HEK293T (cell line): ENCODE results near the gene TSSK3.
A peak's percentile ranks its signal among the peaks of the same experiment; 100 is the strongest.

Experiments
- CTCF ChIA-PET: fragments of 350-600 bp; formaldehyde crosslinking; extraction: SDS; loops from one replicate; lab custom pipeline; 2021; ENCODE audit warnings: antibody characterized with exemption, inconsistent platforms; lab: Yijun Ruan, JAX
- POLR2A ChIA-PET: fragments of 350-600 bp; formaldehyde crosslinking; extraction: SDS; loops from one replicate; lab custom pipeline; 2020; ENCODE audit warnings: antibody characterized with exemption, inconsistent platforms; lab: Yijun Ruan, JAX
- DNase-seq: peaks from one replicate; pipeline ENCODE4 v3.0.0; 2012; ENCODE audit warnings: mixed read lengths; ENCODE audit errors: extremely low spot score
- ARNT ChIP-seq: fragments of 450-650 bp; IDR thresholded peaks from 2 replicates; pipeline ENCODE4 v1.6.1; 2017; ENCODE audit warnings: mild to moderate bottlenecking
- BHLHE40 ChIP-seq: fragments of 450-650 bp; IDR thresholded peaks from 2 replicates; pipeline ENCODE4 v1.6.1; 2016; ENCODE audit warnings: mild to moderate bottlenecking, moderate library complexity, borderline replicate concordance
- CTBP1 ChIP-seq: fragments of 450-650 bp; IDR thresholded peaks from 2 replicates; pipeline ENCODE4 v1.6.1; 2016; ENCODE audit warnings: borderline replicate concordance
- ELF4 ChIP-seq: fragments of 450-650 bp; IDR thresholded peaks from 2 replicates; pipeline ENCODE4 v1.6.1; 2017; ENCODE audit warnings: antibody characterized with exemption
- FOXA1 ChIP-seq: fragments of 450-650 bp; IDR thresholded peaks from 2 replicates; pipeline ENCODE4 v1.6.1; 2016; ENCODE audit warnings: mild to moderate bottlenecking
- FOXK2 ChIP-seq: fragments of 450-650 bp; IDR thresholded peaks from 2 replicates; pipeline ENCODE4 v1.6.1; 2016; ENCODE audit warnings: mild to moderate bottlenecking
- FOXM1 ChIP-seq: fragments of 450-650 bp; IDR thresholded peaks from 2 replicates; pipeline ENCODE4 v1.6.1; 2017; ENCODE audit warnings: mild to moderate bottlenecking, borderline replicate concordance
- HDGF ChIP-seq: fragments of 450-650 bp; IDR thresholded peaks from 2 replicates; pipeline ENCODE4 v1.6.1; 2017; ENCODE audit warnings: antibody characterized with exemption, borderline replicate concordance
- L3MBTL2 ChIP-seq: fragments of 450-650 bp; conservative IDR thresholded peaks from 2 replicates; pipeline ENCODE4 v1.6.1; 2016; ENCODE audit warnings: mild to moderate bottlenecking
- LEF1 ChIP-seq: fragments of 450-650 bp; IDR thresholded peaks from 2 replicates; pipeline ENCODE4 v1.6.1; 2017; ENCODE audit warnings: mild to moderate bottlenecking, borderline replicate concordance
- NFRKB ChIP-seq: fragments of 450-650 bp; IDR thresholded peaks from 2 replicates; pipeline ENCODE4 v1.6.1; 2016; ENCODE audit warnings: mild to moderate bottlenecking, moderate library complexity
- SP1 ChIP-seq: fragments of 450-650 bp; IDR thresholded peaks from 2 replicates; pipeline ENCODE4 v1.6.1; 2017
- SUZ12 ChIP-seq: fragments of 450-650 bp; IDR thresholded peaks from 2 replicates; pipeline ENCODE4 v1.6.1; 2016; ENCODE audit warnings: mild to moderate bottlenecking
- TARDBP ChIP-seq: fragments of 450-650 bp; IDR thresholded peaks from 2 replicates; pipeline ENCODE4 v1.6.1; 2016
- ZNF384 ChIP-seq: fragments of 450-650 bp; IDR thresholded peaks from 2 replicates; pipeline ENCODE4 v1.6.1; 2016
- TF ChIP-seq, protein P1 (sequence below): fragments of 450-650 bp; IDR thresholded peaks from 2 replicates; pipeline ENCODE4 v1.6.1; 2016

The TSSK3 gene

DNA sequence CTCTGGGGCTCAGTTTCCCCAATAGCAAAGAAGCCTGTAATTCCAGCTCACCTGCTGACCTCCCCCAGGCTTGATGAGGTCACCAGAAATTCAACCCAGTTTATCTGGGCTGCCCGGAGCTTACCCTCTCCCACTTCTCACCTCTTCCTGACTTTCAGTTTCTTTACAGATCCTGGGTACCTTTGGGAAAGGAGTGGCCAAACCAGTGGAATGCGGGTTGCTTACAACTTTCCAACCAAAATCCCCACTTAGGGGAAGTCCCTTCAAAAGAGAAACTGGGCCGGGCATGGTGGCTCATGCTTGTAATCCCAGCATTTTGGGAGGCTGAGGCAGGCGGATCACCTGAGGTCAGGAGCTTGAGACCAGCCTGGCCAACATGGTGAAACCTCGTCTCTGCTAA lies 20.4 kb upstream of the TSSK3 start:
- TF ChIP-seq FOXM1 (no peak), L3MBTL2 (no peak), ZNF384 (no peak), TARDBP (no peak), SP1 (no peak), HDGF (no peak)
- no peak for DNase-seq
- CTCF ChIA-PET = no interaction called here
- POLR2A ChIA-PET = interaction anchor here (1.3 kb wide), 1 partner anchor 9 kb away, joined by 5 read pairs; no protein-coding TSS in a partner anchor

DNA sequence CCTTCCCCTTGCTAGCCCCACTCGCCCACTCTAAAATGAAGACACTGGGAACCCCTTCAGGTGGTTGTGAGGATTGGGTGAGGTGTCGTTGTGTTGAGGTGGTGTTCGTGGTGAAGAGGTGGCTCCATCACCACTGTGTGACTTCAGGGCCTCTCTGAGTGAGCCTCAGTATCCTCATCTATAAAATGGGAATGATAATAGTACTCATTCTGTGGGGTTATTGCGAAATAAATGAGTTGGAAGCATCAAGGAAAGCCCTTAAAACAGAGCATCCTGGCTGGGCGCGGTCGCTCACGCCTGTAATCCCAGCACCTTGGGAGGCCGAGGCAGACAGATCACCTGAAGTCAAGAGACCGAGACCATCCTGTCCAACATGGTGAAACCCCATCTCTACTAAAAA lies 19.6 kb upstream of the TSSK3 start:
- TF ChIP-seq FOXM1 (no peak), L3MBTL2 (no peak), HDGF (no peak), TARDBP (no peak), ZNF384 (no peak), BHLHE40 (no peak)
- CTCF ChIA-PET = no interaction called here
- POLR2A ChIA-PET = no interaction called here
- no peak for DNase-seq

DNA sequence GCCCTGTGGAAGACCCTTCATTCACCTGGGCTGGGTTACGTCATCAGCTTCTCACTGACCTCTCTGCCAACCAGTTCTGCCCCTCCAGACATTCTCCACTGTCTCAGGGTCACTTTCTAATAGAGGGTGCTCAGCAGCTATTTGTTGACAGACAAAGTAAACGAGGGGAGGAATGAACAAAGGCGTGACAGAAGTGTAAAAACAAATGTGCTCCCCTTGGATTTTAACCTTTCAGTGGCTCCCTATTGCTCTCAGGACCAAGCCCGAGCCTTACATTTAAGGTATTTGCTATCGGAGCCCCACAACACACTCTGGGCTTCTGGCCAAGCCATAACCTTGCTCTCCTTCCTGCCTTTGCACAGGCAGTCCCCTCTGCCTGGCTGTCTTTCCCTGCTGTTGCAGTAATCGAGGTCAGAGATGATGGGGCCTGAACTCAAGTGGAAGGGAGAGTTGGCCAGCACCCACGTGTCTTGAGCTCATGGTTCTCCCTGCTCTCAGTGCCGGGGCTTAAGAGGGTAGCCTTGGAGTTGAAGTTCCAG lies 17.0 kb upstream of the TSSK3 start:
- POLR2A ChIA-PET = interaction anchor here (1.2 kb wide), 1 partner anchor 10 kb away, joined by 10 read pairs; the partner anchor contains the start of gene MARCKSL1
- CTCF ChIA-PET = no interaction called here
- no peak for DNase-seq
- TF ChIP-seq ZNF384 = no peak
- no peak for TF ChIP-seq LEF1
- no peak for TF ChIP-seq TARDBP
- TF ChIP-seq BHLHE40 = no peak
- no peak for TF ChIP-seq SP1
- TF ChIP-seq SUZ12 = no peak
- TF ChIP-seq ARNT = no peak
- TF ChIP-seq FOXM1 = no peak

DNA sequence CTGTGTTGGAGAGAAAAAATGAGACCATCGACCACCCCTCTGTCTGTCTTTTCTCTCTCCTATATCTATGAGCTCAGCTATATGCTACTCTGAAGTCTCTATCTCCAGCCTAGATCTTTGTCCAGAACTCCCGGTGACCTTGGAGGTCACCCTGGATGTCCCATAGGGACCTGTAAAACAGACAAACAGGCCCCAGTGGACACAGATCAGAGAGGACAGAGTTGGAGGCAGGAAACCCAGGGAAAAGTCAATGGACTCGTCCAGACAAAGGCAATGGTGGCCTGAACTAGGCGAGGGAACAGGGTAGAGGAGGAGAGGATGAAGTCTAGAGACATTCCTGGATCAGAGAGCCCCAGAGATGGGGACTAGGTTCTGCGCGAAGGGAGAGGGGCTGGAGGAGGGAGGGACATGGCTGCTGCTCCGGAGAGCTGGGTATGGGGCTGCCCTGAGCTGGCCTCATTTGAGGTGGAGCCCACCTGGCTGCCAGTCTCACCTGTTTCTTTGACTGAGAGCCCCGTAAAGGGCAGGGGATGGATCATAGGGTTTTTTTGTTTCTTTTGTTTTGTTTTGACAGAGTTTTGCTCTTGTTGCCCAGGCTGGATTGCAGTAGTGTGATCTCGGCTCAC lies 15.7 kb upstream of the TSSK3 start:
- POLR2A ChIA-PET = no interaction called here
- TF ChIP-seq ZNF384 (no peak), FOXA1 (no peak), TARDBP (no peak), ELF4 (no peak), L3MBTL2 (no peak), CTBP1 (no peak), LEF1 (no peak), HDGF (no peak), FOXK2 (no peak), SP1 (no peak), NFRKB (no peak), FOXM1 (no peak), BHLHE40 (no peak), SUZ12 (no peak)
- TF ChIP-seq, protein P1, sequence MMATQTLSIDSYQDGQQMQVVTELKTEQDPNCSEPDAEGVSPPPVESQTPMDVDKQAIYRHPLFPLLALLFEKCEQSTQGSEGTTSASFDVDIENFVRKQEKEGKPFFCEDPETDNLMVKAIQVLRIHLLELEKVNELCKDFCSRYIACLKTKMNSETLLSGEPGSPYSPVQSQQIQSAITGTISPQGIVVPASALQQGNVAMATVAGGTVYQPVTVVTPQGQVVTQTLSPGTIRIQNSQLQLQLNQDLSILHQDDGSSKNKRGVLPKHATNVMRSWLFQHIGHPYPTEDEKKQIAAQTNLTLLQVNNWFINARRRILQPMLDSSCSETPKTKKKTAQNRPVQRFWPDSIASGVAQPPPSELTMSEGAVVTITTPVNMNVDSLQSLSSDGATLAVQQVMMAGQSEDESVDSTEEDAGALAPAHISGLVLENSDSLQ = no peak
- DNase-seq = no peak
- CTCF ChIA-PET = no interaction called here

DNA sequence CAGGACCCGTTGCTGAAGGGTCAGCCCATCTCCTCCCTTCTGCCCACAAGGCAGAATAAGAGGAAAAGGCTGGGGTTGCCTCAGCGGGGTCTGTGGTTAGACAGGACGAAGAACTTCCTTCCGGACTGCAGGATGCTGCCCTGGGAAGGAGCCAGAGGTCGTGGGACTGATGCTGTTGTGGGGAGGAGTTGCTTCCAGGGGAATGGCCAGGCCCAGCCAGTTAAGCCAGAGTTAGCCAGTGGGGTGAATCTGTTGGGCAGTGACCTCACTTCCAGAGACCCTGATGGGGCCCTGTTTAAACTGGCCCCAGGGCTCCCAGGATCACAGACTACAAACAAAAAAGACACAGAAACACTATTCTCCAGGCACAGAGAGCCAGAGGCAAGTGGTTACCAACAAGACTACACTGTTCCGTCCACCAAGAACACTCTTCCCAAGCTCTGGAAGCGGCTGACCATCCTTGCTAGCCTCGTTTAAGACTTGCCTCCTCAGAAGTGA lies 13.1 kb upstream of the TSSK3 start:
- ChIA-PET POLR2A (interaction anchor here (0.6 kb wide), 1 partner anchor 12 kb away, joined by 3 read pairs; no protein-coding TSS in a partner anchor), CTCF (no interaction called here)
- TF ChIP-seq LEF1 (no peak), FOXA1 (no peak), ARNT (no peak), CTBP1 (no peak), HDGF (no peak), FOXM1 (no peak), L3MBTL2 (no peak), ELF4 (no peak), BHLHE40 (no peak), TARDBP (no peak)
- TF ChIP-seq, protein P1 = no peak
- DNase-seq = no peak

DNA sequence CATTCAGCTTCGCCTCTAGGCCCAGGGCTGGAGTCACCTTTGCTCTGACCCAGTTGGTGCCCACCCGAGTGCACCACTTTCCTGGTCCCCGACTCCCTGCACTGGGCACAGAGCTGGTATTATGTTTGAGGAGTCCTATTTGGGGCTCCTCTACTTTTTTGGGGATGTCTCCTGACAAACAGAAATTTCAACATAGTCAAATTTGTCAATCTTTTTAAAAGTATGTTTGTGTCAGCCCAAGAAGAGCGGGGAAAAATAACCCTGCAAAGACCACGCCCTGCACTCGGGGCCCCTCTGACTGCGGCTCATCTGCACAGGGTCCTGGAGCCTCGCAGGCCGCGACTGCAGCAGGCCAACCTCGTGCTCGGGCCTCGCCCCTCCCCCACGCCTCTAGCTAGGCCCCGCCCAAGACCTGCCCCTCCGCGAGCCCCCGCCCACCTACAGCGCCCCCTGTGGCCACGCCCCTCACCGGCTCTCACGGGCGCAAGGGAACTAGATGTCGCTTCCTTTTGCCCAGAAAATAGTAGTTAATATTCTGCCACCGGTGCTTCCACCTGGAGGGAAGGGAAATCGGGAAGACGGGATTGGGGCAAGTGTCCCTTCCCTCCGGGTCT lies 11.4 kb upstream of the TSSK3 start:
- ChIA-PET POLR2A (interaction anchor here (1.0 to 6.2 kb wide), 8 partner anchors 9 to 146 kb away, joined by 3 to 33 read pairs (median 4); partner anchors contain the start of genes BSDC1, IQCC and MARCKSL1), CTCF (no interaction called here)
- peak; percentile 97 for DNase-seq
- TF ChIP-seq HDGF (no peak), FOXK2 (no peak), ARNT (no peak), CTBP1 (no peak), LEF1 (no peak), ZNF384 (no peak), FOXM1 (no peak), NFRKB (no peak), TARDBP (no peak), SP1 (peak; percentile 93), FOXA1 (no peak), L3MBTL2 (peak; percentile 100), BHLHE40 (no peak), ELF4 (no peak), SUZ12 (no peak)
- TF ChIP-seq, protein P1 = no peak
